GM19455 (cell line): Measurements from ENCODE around the gene IFT27.

Experiments used
- ATAC-seq: cut with Tn5 transposase; IDR thresholded peaks from one replicate; pipeline ENCODE4 v1.9.1; 2021; ENCODE audit not compliant: unreplicated experiment

The IFT27 gene

GRCh38 chr22:36727927-36728488 lies 47.9 kb downstream of the IFT27 start:
- no peak for ATAC-seq

- ATAC-seq: no peak
These were observed 48.8 kb downstream of the IFT27 start for GRCh38 chr22:36727110-36727509.

- no peak for ATAC-seq
These were observed 49.9 kb downstream of the IFT27 start for GRCh38 chr22:36726007-36726380.

GRCh38 chr22:36725366-36726006 lies 50.4 kb downstream of the IFT27 start:
- no peak for ATAC-seq

- no peak for ATAC-seq
These were observed 51.1 kb downstream of the IFT27 start for GRCh38 chr22:36724836-36725235.

GRCh38 chr22:36722055-36722454 lies 53.9 kb downstream of the IFT27 start:
- ATAC-seq: no peak

- no peak for ATAC-seq
These were observed 60.3 kb downstream of the IFT27 start for GRCh38 chr22:36715647-36716046.

GRCh38 chr22:36714110-36714509 lies 61.8 kb downstream of the IFT27 start:
- no peak for ATAC-seq

- ATAC-seq: no peak
These were observed 62.5 kb downstream of the IFT27 start for GRCh38 chr22:36713436-36713835.
